Heart right ventricle (tissue), 16 donors: ENCODE data around the gene SDK2. TPM values are rescaled to one million over a fixed set of nuclear protein-coding genes. Genes with fewer than 3 reads are reported as not detected.

Experiments used
- ATAC-seq, 8 donors: fragments of 200-7000 bp; cut with Tn5 transposase; one replicate each; pipeline ENCODE4 v1.9.1; 2020; ENCODE audit warnings: mild to moderate bottlenecking in 8 of 8, moderate library complexity in 8 of 8, moderate number of reproducible peaks in 1 of 8
- DNase-seq, 2 donors: peaks; one replicate each; pipeline ENCODE4 v3.0.0-alpha.2; 2020
- H3K27ac ChIP-seq, 10 donors: fragments of 200-600 bp; sonication (generic) in 2 of 10; one replicate each; pipeline versions ENCODE4 v1.5.0 to v1.8.0; 2020 to 2022; ENCODE audit warnings: mild to moderate bottlenecking in 3 of 10
- H3K27me3 ChIP-seq, 7 donors: fragments of 200-600 bp; one replicate each; pipeline ENCODE4 v1.8.0; 2021 to 2022; ENCODE audit warnings: mild to moderate bottlenecking in 2 of 7
- H3K36me3 ChIP-seq, 9 donors: fragments of 200-600 bp; sonication (generic) in 1 of 9; one replicate each; pipeline versions ENCODE4 v1.5.0 to v1.8.0; 2020 to 2022; ENCODE audit warnings: mild to moderate bottlenecking in 2 of 9
- H3K4me1 ChIP-seq, 9 donors: fragments of 200-600 bp; sonication (generic) in 1 of 9; one replicate each; pipeline versions ENCODE4 v1.5.0 to v1.8.0; 2020 to 2022; ENCODE audit warnings: mild to moderate bottlenecking in 4 of 9
- H3K4me3 ChIP-seq, 10 donors: fragments of 200-600 bp; sonication (generic) in 2 of 10; one replicate each; pipeline versions ENCODE4 v1.5.0 to v1.8.0; 2020 to 2022; ENCODE audit warnings: mild to moderate bottlenecking in 7 of 10, moderate library complexity in 2 of 10
- H3K9me3 ChIP-seq, 11 donors: fragments of 200-600 bp in 10 of 11; sonication (generic) in 2 of 11; one replicate each; pipeline versions ENCODE4 v1.5.0 to v1.8.0; 2013 to 2022; ENCODE audit warnings: mild to moderate bottlenecking in 2 of 11, control low read depth in 1 of 11, moderate library complexity in 1 of 11
- WGBS, 2 donors: extraction: QIAGEN DNeasy Blood & Tissue Kit; methylation state at CpG; one replicate each; pipeline ENCODE4 v1.1.7; 2013; ENCODE audit warnings: inconsistent platforms in 1 of 2; 5-methylcytosine and 5-hydroxymethylcytosine counted together
- intact Hi-C, 10 donors: fragments of 100-400 bp; cut with DNase I; formaldehyde crosslinking; loops; one replicate each; pipeline versions ENCODE4 v1.11.1 to v1.14.2; 2022
- polyA plus RNA-seq, 2 donors: library from polyadenylated mRNA; stranded (reverse); fragments of 200-250 nt; gene quantifications; one replicate each; pipeline ENCODE4 v1.2.3, GENCODE V29; 2013
- total RNA-seq, 10 donors: library from RNA; stranded (reverse); fragmentation: NEBNext Ultra II Directional in 3 of 10; extraction: Animal tissue kit (Norgen Biotek cat#: 25700) in 3 of 10; gene quantifications; one replicate each; pipeline versions ENCODE4 v1.2.1 to v1.2.4, GENCODE V29; 2021 to 2023
- TF ChIP-seq, protein P1 (sequence below), 9 donors: fragments of 200-600 bp; sonication (generic) in 2 of 9; IDR thresholded peaks; one replicate each; pipeline versions ENCODE4 v1.5.0 to v1.8.0; 2021 to 2022; ENCODE audit warnings: antibody characterized with exemption in 9 of 9, mild to moderate bottlenecking in 5 of 9, moderate library complexity in 1 of 9
- donor health status: Arrhythmogenic right ventricular cardiomyopathy.
- donor health status: ischemic (EF 13 %, LVEDD 7.1; RV severe dilation, severe dysfunction).
- donor health status: healthy with polysubstance abuse.
- donor health status: DM: no; HTN: yes; CAD: no.
- donor health status: DM: no; HTN: no; CAD: no.
- donor health status: ischemic (EF 25% LVEDD 6.9; RV normal size, moderate dysfunction).
- donor health status: ischemic (EF 25% LVEDD 5.7; RV mildly dilated, moderate dysfunction).
- donor health status: healthy.
- donor health status: DM: yes; HTN: yes; CAD: no.
- donor health status: Ischemic cardiomyopathy.
- donor health status: ischemic (EF 35%, LVEDD 5.7; RV mildly dilated, moderate dysfunction).
- donor health status: nonischemic (EF 11% LVEDD 7.7; RV severe dilation, severe dysfunction).
- donor health status: DM: yes; HTN: yes; CAD: no.
- donor health status: PGD.
- donor health status: ischemic (EF 29% LVEDD 5.4; RV normal size, mild dysfunction).
- donor health status: nonischemic (EF 23%, LVEDD 6.1; RV moderate dilation, normal function).

The SDK2 gene
- total and polyA plus RNA-seq, 12 donors = 0.44 to 4.2 (median 1.9) TPM

DNA sequence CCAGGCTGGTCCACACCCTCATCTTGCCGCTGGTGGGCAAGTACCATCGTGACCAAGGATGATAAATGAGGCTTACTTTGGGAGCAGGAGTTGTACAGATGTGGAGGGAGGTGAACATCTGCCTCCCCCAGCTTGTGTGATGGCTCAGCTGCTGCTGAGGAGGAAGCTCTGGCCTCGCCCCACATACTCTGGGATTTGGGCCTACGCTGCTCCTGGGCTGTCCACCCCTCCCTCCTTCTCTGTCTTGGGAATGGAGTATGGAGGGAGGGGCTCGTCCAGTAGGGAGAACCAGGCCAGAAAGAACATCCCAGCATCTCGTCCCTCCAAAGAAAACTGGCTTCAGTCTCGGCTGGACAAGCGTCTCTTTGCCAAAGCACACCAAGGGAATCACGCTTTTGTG, 197.6 kb downstream of the SDK2 start:
- Histone ChIP-seq H3K4me3 (no peak overlapping the region), H3K9me3 (peaks cover 0 to under 1% (median 0%) of the 10 kb centered on the region in 11 donors), H3K36me3 (no peaks in the 10 kb centered on the region), H3K27ac (no peak overlapping the region), H3K27me3 (no peaks in the 10 kb centered on the region), H3K4me1 (no peaks in the 10 kb centered on the region)
- peak in 1 of 8 donors; percentile 61 for ATAC-seq
- TF ChIP-seq, protein P1, sequence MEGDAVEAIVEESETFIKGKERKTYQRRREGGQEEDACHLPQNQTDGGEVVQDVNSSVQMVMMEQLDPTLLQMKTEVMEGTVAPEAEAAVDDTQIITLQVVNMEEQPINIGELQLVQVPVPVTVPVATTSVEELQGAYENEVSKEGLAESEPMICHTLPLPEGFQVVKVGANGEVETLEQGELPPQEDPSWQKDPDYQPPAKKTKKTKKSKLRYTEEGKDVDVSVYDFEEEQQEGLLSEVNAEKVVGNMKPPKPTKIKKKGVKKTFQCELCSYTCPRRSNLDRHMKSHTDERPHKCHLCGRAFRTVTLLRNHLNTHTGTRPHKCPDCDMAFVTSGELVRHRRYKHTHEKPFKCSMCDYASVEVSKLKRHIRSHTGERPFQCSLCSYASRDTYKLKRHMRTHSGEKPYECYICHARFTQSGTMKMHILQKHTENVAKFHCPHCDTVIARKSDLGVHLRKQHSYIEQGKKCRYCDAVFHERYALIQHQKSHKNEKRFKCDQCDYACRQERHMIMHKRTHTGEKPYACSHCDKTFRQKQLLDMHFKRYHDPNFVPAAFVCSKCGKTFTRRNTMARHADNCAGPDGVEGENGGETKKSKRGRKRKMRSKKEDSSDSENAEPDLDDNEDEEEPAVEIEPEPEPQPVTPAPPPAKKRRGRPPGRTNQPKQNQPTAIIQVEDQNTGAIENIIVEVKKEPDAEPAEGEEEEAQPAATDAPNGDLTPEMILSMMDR (IDR thresholded peaks at IDR 0.05) = no peak
- intact Hi-C loops = no loop called here
- 71 to 72% methylated on average over 9 of the region's 9 CpGs for WGBS, 2 donors
- DNase-seq = no peak

DNA sequence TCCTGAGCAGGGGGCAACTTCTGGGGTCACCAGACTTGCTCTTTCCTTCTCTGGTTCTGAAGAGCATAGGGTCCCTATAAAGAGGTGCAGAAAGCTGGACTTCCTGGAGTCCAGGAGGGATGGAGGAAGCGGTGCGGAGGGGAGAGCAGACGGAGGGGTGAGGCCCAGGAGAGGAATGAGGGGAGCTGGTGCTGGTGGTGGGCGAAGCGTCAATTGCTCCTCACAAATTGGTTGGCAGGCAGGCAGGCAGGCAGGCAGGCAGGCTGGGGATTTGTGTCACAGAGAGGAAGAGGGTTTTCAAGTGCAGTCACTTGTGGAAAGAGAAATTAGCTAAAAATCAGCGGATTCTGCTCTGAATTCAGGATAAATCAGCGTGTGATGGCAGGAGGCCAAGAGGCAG, 198.8 kb downstream of the SDK2 start:
- whole genome bisulfite sequencing, 2 donors = 87 to 89% methylated on average over 7 of the region's 7 CpGs
- no peak overlapping the region for H3K4me3 ChIP-seq
- no peak for DNase-seq
- no peak overlapping the region for H3K27ac ChIP-seq
- H3K27me3 ChIP-seq = no peaks in the 10 kb centered on the region
- peaks cover 0 to 5% (median 0%) of the 10 kb centered on the region in 11 donors for H3K9me3 ChIP-seq
- no peaks in the 10 kb centered on the region for H3K4me1 ChIP-seq
- no peak for ATAC-seq
- intact Hi-C loops = no loop called here
- TF ChIP-seq, protein P1 (IDR thresholded peaks at IDR 0.05) = no peak
- no peaks in the 10 kb centered on the region for H3K36me3 ChIP-seq

DNA sequence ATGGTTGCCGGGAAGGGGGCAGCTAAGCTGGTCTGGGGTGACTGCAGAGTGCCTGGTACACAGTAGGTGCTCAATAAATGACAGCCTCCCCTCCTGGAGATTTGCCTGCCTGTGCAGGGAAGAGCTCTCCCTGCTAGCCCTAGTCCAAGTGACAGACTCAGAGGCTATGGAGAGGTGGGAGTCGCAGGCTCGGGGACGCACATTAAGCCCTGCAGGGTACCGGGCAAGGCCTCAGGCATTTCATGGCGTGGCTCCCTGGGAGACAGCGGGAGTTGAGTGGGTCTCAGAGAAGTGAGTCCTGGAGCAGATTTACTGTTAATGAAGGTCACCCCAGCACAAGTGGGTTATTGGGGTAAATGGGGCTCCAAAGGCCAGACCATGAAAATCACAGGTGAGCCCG, 200.2 kb downstream of the SDK2 start:
- Histone ChIP-seq H3K27ac (no peak overlapping the region), H3K27me3 (no peaks in the 10 kb centered on the region), H3K4me1 (no peaks in the 10 kb centered on the region), H3K4me3 (no peak overlapping the region), H3K36me3 (no peaks in the 10 kb centered on the region), H3K9me3 (peaks cover 0 to 5% (median 0%) of the 10 kb centered on the region in 11 donors)
- WGBS, 2 donors = 93 to 96% methylated on average over 7 to 8 of the region's 8 CpGs
- TF ChIP-seq, protein P1 (IDR thresholded peaks at IDR 0.05) = no peak
- intact Hi-C loops = no loop called here
- ATAC-seq = no peak
- no peak for DNase-seq

DNA sequence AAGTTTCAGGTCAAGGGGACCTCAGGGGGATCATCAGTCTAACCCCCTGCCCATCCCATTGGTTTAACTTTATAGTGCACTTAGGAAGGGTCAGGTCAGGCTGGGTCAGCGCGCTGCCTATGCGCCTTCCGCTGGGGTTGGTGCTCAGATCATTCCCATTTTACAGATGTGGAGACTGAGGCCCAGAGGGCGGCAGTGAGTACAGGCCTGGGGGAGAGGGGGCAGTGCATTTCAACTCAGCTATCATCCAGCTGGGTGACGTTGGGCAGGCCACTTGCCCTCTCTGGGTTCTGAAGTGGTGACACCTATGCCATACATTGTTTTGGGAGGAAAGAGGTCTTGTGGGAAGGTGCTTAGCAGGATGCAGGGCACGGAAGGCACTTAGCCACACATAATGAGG, 204.6 kb downstream of the SDK2 start:
- H3K4me3 ChIP-seq = no peak overlapping the region
- no peak overlapping the region for H3K27ac ChIP-seq
- H3K9me3 ChIP-seq = peaks cover 0 to 5% (median 0%) of the 10 kb centered on the region in 11 donors
- intact Hi-C loops = loop anchor here in 6 of 10 donors (10.0 kb wide), 4 partner anchors 95 to 515 kb away; no protein-coding TSS in a partner anchor
- no peak for DNase-seq
- no peaks in the 10 kb centered on the region for H3K36me3 ChIP-seq
- no peak for ATAC-seq
- 92 to 93% methylated on average over 7 of the region's 7 CpGs for WGBS, 2 donors
- TF ChIP-seq, protein P1 (IDR thresholded peaks at IDR 0.05) = no peak
- H3K4me1 ChIP-seq = no peaks in the 10 kb centered on the region
- no peaks in the 10 kb centered on the region for H3K27me3 ChIP-seq
